Activated gamma-delta T cell treated with anti-CD3 and anti-CD28 coated beads, Interleukin-2, amount 50 U/mL, for 16 hours (primary cell): ENCODE measurements around the gene SMAD2.
A peak's percentile ranks its signal among the peaks of the same experiment; 100 is the strongest.

ENCODE experiments used
- DNase-seq: peaks from one replicate; pipeline ENCODE4 v3.0.0-alpha.2; 2020; ENCODE audit warnings: low read depth

The SMAD2 gene

GRCh38 chr18:47931718-47932103 is 1.3 kb upstream of the SMAD2 start:
- DNase-seq: peak; percentile 9

DNA sequence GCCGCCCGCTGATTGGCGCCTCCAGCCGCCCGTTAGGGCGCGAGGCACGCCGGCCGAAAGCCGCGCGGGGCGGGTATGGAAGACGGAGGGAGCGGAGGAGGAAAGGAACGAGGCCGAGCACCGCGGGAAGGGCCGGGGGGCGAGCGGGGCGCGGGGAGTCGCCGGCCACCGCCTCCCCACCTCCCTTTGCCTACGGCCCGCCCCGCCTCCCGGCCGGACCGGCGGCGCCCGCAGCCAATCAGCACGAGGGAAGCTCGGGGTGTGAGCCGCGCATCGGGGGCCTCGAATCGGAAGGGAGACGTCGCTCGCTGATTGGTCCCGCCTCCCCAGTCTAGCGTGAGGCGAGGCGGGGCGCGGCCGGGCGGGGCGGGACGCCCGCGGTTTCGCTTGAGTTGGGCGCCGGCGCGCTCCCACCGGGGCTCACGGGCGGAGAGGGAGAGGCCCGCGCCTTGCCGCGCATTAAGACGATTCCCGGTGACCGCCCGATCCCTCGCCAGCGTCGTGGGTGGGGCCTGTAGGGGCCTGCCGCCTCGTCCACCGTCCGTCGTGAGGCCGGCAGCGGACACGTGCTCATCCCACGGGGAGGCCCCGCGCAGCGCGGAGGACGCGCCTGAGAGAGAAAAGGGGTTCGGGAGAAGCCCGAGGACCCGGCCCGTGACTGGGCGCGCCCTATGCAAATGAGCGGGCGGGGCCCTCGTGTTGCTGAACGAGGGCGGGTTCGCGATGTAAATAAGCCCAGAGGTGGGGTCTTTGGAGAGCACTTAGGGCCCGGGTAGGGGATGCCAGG is 665 bp upstream of the SMAD2 start:
- DNase-seq: peak; percentile 93

GRCh38 chr18:47929681-47930198 is 719 bp downstream of the SMAD2 start:
- DNase-seq: no peak

GRCh38 chr18:47928466-47928865 is 2.0 kb downstream of the SMAD2 start:
- no peak for DNase-seq

- no peak for DNase-seq
Measured at GRCh38 chr18:47926101-47926850, 4.2 kb downstream of the SMAD2 start.

GRCh38 chr18:47919916-47920315 is 10.5 kb downstream of the SMAD2 start:
- no peak for DNase-seq

DNA sequence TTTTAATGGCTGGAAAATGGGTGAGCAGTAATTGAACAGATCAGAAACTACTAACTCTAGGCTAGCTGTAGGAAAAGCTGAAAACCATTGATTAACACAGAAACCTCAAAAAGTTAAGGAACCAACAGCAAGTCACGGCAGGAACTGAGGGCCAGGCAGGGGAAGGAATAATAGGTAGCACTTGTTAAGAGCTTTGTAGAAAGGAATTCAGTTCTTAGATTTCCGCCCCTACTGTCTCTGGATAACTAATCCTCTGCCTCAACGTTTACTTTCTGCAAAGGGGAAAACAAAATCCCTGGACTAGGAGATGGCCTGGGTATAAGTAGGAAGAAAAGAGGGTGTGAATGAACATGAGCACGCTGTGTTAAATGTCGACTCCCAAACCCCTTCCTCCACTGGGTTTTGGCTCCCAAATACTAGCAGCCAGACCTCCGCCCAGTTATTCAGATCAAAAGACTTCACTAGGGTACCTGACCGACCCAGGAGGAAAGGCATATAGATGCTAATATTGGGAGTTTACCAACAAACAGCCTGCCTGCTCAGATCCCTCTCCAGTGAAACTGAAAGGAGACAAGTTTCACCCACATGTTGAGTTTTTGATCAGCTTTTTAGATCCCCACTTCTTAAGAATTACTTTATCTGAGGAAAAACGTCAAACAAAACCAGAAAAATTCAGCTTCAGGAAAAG is 12.4 kb downstream of the SMAD2 start:
- DNase-seq: no peak

DNA sequence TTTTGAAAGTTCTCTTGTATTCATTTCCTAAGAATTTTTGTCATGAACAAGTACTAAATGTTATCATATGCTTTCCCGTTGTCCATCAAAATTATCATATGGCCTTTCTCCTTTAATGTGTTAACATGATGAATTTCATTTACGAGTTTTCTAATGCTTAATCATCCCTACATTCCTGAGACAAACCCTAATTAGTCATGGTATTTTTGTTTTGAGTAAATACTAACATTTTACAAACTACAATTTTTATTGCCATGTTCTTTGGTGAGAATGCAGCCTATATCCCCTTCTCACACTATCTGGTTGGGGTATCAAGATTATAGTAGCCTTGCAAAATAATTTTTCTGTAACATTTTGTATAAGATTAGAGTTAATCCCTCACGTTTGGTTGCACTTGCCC is 14.5 kb downstream of the SMAD2 start:
- DNase-seq: no peak

DNA sequence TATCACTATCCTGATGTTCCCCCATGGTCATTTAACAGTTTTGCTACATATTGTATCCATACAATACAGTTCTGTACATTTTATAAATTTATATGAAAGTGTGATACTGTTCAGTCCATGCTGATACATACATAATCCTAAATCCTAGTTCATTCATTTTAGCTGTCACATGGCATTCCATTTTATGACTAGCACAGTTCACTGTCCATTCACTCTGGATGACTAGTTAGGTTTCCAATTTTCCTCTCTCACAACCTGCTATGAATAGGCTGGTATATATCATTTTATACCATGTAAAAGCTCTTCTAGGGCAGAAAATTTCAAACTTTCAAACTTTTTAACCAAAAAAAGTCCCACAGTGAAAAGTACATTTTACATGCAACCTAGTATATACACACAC is 15.2 kb downstream of the SMAD2 start:
- no peak for DNase-seq

DNA sequence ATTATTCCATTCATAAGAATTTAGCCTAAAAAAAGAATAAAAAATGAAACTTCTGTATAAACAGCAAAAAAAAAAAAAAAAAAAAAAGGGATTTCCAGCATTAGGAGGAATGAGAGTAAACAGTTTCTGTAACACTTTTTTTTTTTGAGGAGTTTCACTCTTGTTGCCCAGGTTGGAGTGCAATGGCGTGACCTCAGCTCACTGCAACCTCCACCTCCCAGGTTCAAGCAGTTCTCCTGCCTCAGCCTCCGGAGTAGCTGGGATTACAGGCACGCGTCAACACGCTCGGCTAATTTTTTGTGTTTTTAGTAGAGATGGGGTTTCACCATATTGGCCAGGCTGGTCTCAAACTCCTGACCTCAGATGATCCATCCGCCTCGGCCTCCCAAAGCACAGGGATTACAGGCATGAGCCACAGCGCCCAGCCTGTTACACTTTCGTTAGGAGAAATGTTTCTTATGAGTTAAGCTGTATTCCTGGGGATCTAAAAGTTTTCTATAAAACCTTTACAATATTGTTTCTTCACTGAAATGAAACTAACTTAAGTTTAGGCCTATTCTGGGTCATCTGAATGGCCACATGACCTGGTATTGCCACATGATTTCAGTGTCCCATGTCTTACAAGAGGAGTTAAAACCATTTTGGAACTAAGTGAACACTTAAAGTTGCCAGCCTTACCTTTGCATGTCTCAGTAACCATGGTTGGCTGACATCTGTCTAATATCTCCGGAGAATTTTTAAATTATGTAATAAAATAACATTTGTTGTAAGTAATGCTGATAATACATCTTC is 17.5 kb downstream of the SMAD2 start:
- no peak for DNase-seq

GRCh38 chr18:47912343-47912742 is 18.1 kb downstream of the SMAD2 start:
- DNase-seq: no peak

DNA sequence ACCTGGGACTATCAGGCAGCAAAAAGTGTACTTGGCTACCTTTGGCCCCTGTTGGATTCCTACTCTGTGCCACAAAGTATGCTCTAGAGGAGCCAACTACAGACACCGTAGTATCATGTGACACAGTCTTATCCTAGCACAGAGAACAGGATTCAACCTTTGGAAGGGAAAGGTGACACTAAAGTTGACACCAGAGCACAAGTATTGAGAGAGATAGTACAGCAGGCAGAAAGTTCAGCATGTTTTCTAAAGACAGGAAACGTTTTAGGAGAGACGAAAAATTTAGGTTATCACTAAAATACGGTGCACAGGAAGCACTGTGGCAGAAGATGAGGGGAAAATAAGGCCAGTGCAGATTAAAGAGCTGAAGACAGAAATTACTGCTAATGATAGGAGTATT is 18.6 kb downstream of the SMAD2 start:
- DNase-seq: no peak

DNA sequence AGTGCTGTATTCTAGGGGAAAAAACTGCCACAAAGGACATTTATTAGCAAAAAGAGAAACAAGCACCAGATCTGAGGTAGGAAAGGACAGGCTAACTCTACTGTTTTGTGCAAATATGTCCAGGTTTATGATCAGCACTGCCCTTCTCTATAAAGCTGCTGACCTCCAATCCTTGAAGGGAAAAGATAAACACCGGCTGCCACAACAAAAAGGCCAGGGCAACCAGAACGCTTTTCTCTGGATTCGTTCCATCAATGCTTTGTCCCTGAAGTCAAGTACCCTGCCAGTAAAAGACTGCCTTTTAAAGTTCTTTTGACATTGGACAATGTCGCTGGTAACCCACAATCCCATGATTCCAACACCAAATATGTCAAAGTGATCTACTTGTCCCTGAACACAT is 21.0 kb downstream of the SMAD2 start:
- DNase-seq: no peak

GRCh38 chr18:47908592-47908991 is 21.9 kb downstream of the SMAD2 start:
- no peak for DNase-seq

DNA sequence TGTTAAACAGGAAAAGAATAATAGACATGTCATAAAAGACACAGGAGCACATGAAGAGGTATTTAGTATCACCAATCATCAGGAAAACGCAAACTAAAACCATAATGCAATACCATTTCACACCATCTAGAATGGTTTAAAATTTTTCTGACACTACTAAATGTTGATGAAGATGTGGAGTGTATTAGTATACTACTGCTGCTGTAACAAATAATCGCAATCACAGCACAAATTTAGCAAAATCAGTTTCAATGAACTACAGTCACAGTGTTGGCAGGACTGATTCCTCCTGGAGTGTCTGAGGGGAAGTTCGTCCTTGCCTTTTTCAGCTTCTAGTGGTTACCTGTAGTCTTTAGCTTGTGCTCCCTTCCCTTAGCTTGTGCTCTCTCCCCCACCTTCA is 24.1 kb downstream of the SMAD2 start:
- no peak for DNase-seq

DNA sequence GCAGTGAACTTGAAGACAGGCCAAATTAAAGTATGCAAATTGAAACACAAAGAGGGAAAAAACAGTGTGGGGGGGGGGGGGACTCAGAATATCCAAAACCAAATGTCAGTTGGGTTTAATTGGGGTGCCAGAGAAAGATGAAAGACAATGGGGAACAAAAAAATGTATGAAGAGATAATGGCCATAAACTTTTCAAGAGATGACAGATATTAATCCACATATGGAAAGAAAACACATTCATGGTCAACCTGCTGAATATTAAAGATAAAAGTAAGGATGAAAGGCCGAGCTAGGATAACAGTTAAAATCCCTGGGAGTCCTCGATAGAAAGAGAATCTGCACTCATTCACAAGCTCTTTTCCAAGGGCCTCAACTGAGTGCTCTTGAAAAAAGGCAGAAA is 26.6 kb downstream of the SMAD2 start:
- DNase-seq: no peak

- no peak for DNase-seq
Measured at GRCh38 chr18:47901624-47902362, 28.7 kb downstream of the SMAD2 start.

GRCh38 chr18:47899107-47899840 is 31.2 kb downstream of the SMAD2 start:
- DNase-seq: no peak

GRCh38 chr18:47898696-47899095 is 31.8 kb downstream of the SMAD2 start:
- no peak for DNase-seq

DNA sequence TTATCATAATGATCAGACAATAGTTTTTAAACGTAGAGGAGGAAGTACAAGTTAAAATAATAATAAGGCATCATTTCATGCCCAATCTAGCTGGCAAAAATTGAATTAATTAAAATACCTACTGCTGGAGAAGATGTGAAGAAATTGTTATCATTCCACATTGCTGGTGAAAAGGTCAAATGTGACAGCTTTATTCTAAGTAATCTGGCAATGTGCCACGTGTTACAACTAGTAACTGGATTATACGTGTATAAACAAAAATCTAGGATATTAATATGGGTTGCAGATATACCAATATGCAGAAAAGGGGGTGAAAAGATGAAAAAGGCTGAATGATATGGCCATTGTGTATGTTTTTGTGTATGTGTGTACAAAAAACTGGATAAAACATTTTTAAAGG is 32.4 kb downstream of the SMAD2 start:
- no peak for DNase-seq
